HG03354 (cell line): ENCODE results near the gene FALEC.
"Not testable (repeated sequence)": the region's sequence is repeated elsewhere in the genome, so short reads cannot be mapped to it uniquely, and the experiment has no call there.

ENCODE experiments used
- ATAC-seq: cut with Tn5 transposase; IDR thresholded peaks from one replicate; pipeline ENCODE4 v1.9.1; 2021; ENCODE audit warnings: mild to moderate bottlenecking; ENCODE audit not compliant: unreplicated experiment, poor library complexity, severe bottlenecking

Gene FALEC

GRCh38 chr1:150580966-150581365 lies 65.4 kb downstream of the FALEC start:
- not testable (repeated sequence) for ATAC-seq

- not testable (repeated sequence) for ATAC-seq
Measured at GRCh38 chr1:150581437-150581836, 65.9 kb downstream of the FALEC start.

DNA sequence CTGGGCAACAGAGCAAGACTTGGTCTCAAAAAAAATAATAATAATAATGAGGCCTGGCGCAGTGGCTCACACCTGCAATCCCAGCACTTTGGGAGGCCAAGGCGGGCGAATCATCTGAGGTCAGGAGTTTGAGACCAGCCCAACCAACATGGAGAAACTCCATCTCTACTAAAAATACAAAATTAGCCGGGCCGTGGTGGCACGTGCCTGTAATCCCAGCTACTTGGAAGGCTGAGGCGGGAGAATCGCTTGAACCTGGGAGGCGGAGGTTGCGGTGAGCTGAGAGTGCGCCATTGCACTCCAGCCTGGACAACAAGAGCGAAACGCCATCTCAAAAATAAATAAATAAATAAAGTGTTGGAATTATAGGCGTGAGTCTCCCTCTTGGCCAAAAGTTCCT lies 66.4 kb downstream of the FALEC start:
- not testable (repeated sequence) for ATAC-seq

- no peak for ATAC-seq
Measured at GRCh38 chr1:150582371-150582770, 66.8 kb downstream of the FALEC start.
